ENCODE measurements around the gene NECTIN4. TPM values are rescaled to one million over a fixed set of nuclear protein-coding genes. Genes with fewer than 3 reads are reported as not detected.
"Not testable (repeated sequence)": the region's sequence is repeated elsewhere in the genome, so short reads cannot be mapped to it uniquely, and the experiment has no call there.

Gene NECTIN4
- total and polyA plus RNA-seq, 7 experiments from 2014 or later = not detected

- Histone ChIP-seq H3K27me3 (ENCODE audit: control insufficient read depth in 2 of 2, insufficient read depth in 2 of 2, low read length in 2 of 2) (no peaks in the 10 kb centered on the region), H3K27ac (ENCODE audit: low read depth, low read length) (no peak overlapping the region), H3K9me3 (ENCODE audit: control insufficient read depth in 2 of 3, low read length in 3 of 3) (no peaks in the 10 kb centered on the region), H3K4me3 (ENCODE audit: low read length) (no peak overlapping the region), H3K36me3 (ENCODE audit: control insufficient read depth in 2 of 3, insufficient read depth in 3 of 3, low read length in 3 of 3) (peaks cover 4 to 66% (median 16%) of the 10 kb centered on the region in 3 experiments), H3K4me1 (ENCODE audit: control insufficient read depth in 2 of 2, insufficient read depth in 2 of 2, low read length in 2 of 2) (peaks cover 22 to 28% of the 10 kb centered on the region in 2 donors)
- Mint-ChIP-seq H3K27ac (peak overlapping the region in 2 of 9 donors; percentile 19 to 21), H3K36me3 (peaks cover 15 to 36% (median 25%) of the 10 kb centered on the region in 5 donors), H3K9me3 (no peaks in the 10 kb centered on the region), H3K27me3 (no peaks in the 10 kb centered on the region), H3K4me3 (no peak overlapping the region), H3K4me1 (peaks cover 25 to 56% (median 50%) of the 10 kb centered on the region in 7 donors)
- intact Hi-C loops (cut with micrococcal nuclease) = no loop called here
- no peak for ATAC-seq
- POLR2A ChIA-PET = interaction anchor here (0.6 to 1.9 kb wide), 3 partner anchors 11 to 186 kb away, joined by 3 to 6 read pairs (median 5); partner anchors contain the start of gene DEDD
- DNase-seq = no peak
- CTCF ChIA-PET = interaction anchor here (0.6 to 1.2 kb wide), 2 partner anchors 11 to 16 kb away, joined by 3 to 4 read pairs; partner anchors contain the start of gene DEDD
Measured at GRCh38 chr1:161121834-161122233, 32.5 kb upstream of the NECTIN4 start.

GRCh38 chr1:161121042-161121650, 31.8 kb upstream of the NECTIN4 start:
- Mint-ChIP-seq H3K9me3 (no peaks in the 10 kb centered on the region), H3K36me3 (peaks cover 10 to 31% (median 20%) of the 10 kb centered on the region in 5 donors), H3K27ac (peak overlapping the region in 3 of 9 donors; percentile 64 to 84 (median 74)), H3K4me3 (no peak overlapping the region), H3K27me3 (no peaks in the 10 kb centered on the region), H3K4me1 (peaks cover 27 to 58% (median 51%) of the 10 kb centered on the region in 7 donors)
- Histone ChIP-seq H3K4me1 (ENCODE audit: control insufficient read depth in 2 of 2, insufficient read depth in 2 of 2, low read length in 2 of 2) (peaks cover 27 to 35% of the 10 kb centered on the region in 2 donors), H3K27ac (ENCODE audit: low read depth, low read length) (no peak overlapping the region), H3K4me3 (ENCODE audit: low read length) (no peak overlapping the region), H3K36me3 (ENCODE audit: control insufficient read depth in 2 of 3, insufficient read depth in 3 of 3, low read length in 3 of 3) (peaks cover 4 to 61% (median 16%) of the 10 kb centered on the region in 3 experiments), H3K9me3 (ENCODE audit: control insufficient read depth in 2 of 3, low read length in 3 of 3) (no peaks in the 10 kb centered on the region), H3K27me3 (ENCODE audit: control insufficient read depth in 2 of 2, insufficient read depth in 2 of 2, low read length in 2 of 2) (no peaks in the 10 kb centered on the region)
- DNase-seq (no peak), ATAC-seq (no peak)
- ChIA-PET POLR2A (interaction anchor here (0.8 to 1.9 kb wide), 2 partner anchors 11 to 23 kb away, joined by 3 to 6 read pairs; partner anchors contain the start of gene DEDD), CTCF (interaction anchor here (0.6 to 1.2 kb wide), 2 partner anchors 12 to 418 kb away, joined by 4 to 5 read pairs; partner anchors contain the start of gene DEDD)
- intact Hi-C loops (cut with micrococcal nuclease) = no loop called here

- Histone ChIP-seq H3K36me3 (ENCODE audit: control insufficient read depth in 2 of 3, insufficient read depth in 3 of 3, low read length in 3 of 3) (peaks cover 4 to 48% (median 16%) of the 10 kb centered on the region in 3 experiments), H3K9me3 (ENCODE audit: control insufficient read depth in 2 of 3, low read length in 3 of 3) (no peaks in the 10 kb centered on the region), H3K4me1 (ENCODE audit: control insufficient read depth in 2 of 2, insufficient read depth in 2 of 2, low read length in 2 of 2) (peaks cover 31 to 35% of the 10 kb centered on the region in 2 donors), H3K4me3 (ENCODE audit: low read length) (no peak overlapping the region), H3K27ac (ENCODE audit: low read depth, low read length) (peak overlapping the region; percentile 92), H3K27me3 (ENCODE audit: control insufficient read depth in 2 of 2, insufficient read depth in 2 of 2, low read length in 2 of 2) (no peaks in the 10 kb centered on the region)
- ATAC-seq (peak; percentile 75), DNase-seq (peak in 8 of 9 donors; percentile 54 to 83 (median 64))
- Mint-ChIP-seq H3K27me3 (no peaks in the 10 kb centered on the region), H3K27ac (peak overlapping the region; percentile 57 to 99 (median 93)), H3K36me3 (peaks cover 10 to 31% (median 13%) of the 10 kb centered on the region in 5 donors), H3K4me1 (peaks cover 34 to 69% (median 64%) of the 10 kb centered on the region in 7 donors), H3K9me3 (no peaks in the 10 kb centered on the region), H3K4me3 (peak overlapping the region; percentile 92 to 99 (median 95))
- intact Hi-C loops (cut with micrococcal nuclease) = loop anchor here (1.0 to 5.0 kb wide), 6 partner anchors 20 to 776 kb away; partner anchors contain the start of genes COPA (in 1 of the 2), KLHDC9 (in 1 of the 2), LY9 (in 1 of the 2) and NCSTN (in 1 of the 2)
- ChIA-PET CTCF (interaction anchor here (0.9 kb wide), 2 partner anchors 15 to 106 kb away, joined by 3 read pairs; partner anchors contain the start of gene TOMM40L), POLR2A (interaction anchor here (0.7 to 3.3 kb wide), 5 partner anchors 9 to 50 kb away, joined by 3 to 24 read pairs (median 15); partner anchors contain the start of genes ARHGAP30, PPOX and UFC1)
Measured at GRCh38 chr1:161119092-161119903, 29.9 kb upstream of the NECTIN4 start.

- POLR2A ChIA-PET = interaction anchor here (0.5 to 3.3 kb wide), 19 partner anchors 10 to 329 kb away, joined by 3 to 24 read pairs (median 6); partner anchors contain the start of genes ARHGAP30, DEDD, F11R and KLHDC9
- intact Hi-C loops (cut with micrococcal nuclease) = loop anchor here (1.0 to 5.0 kb wide), 10 partner anchors 14 to 775 kb away; partner anchors contain the start of genes DEDD (in 2 of the 2), COPA (in 1 of the 2), KLHDC9 (in 1 of the 2) and LY9 (in 1 of the 2)
Measured at GRCh38 chr1:161117759-161118581, 28.6 kb upstream of the NECTIN4 start, which contains the start of the genes NIT1 and PFDN2. Gene NIT1, plus strand, starts transcription at chr1:161118105. Its CDS starts 72 bp downstream, at chr1:161118177. Gene PFDN2, minus strand, starts transcription at chr1:161118037. Its CDS starts 11 bp downstream, at chr1:161118026.

GRCh38 chr1:161115961-161116360, 26.6 kb upstream of the NECTIN4 start:
- peaks cover 0 to 23% (median 8%) of the 10 kb centered on the region in 3 experiments for H3K36me3 ChIP-seq (ENCODE audit: control insufficient read depth in 2 of 3, insufficient read depth in 3 of 3, low read length in 3 of 3)
- intact Hi-C loops (cut with micrococcal nuclease) = loop anchor here in 1 of 2 donors (5.0 kb wide), 1 partner anchor 319 kb away; the partner anchor contains the start of gene LY9
- ATAC-seq; H3K4me3 ChIP-seq (ENCODE audit: low read length); H3K9me3 Mint-ChIP-seq; H3K27me3 ChIP-seq (ENCODE audit: control insufficient read depth in 2 of 2, insufficient read depth in 2 of 2, low read length in 2 of 2); H3K9me3 ChIP-seq (ENCODE audit: control insufficient read depth in 2 of 3, low read length in 3 of 3); H3K27me3 Mint-ChIP-seq; CTCF ChIA-PET; H3K27ac ChIP-seq (ENCODE audit: low read depth, low read length); DNase-seq: not testable (repeated sequence)
- peaks cover 0 to 13% (median 0%) of the 10 kb centered on the region in 5 donors for H3K36me3 Mint-ChIP-seq
- POLR2A ChIA-PET = interaction anchor here (0.6 to 3.3 kb wide), 5 partner anchors 10 to 338 kb away, joined by 3 to 15 read pairs (median 3); partner anchors contain the start of genes TSTD1 and UFC1
- H3K4me1 Mint-ChIP-seq = peaks cover 53 to 93% (median 78%) of the 10 kb centered on the region in 7 donors
- peaks cover 35 to 39% of the 10 kb centered on the region in 2 donors for H3K4me1 ChIP-seq (ENCODE audit: control insufficient read depth in 2 of 2, insufficient read depth in 2 of 2, low read length in 2 of 2)
- H3K4me3 Mint-ChIP-seq = peak overlapping the region; percentile 69 to 99 (median 95)
- peak overlapping the region in 5 of 9 donors; percentile 10 to 76 (median 57) for H3K27ac Mint-ChIP-seq

More at GRCh38 chr1:161117759-161118581, 28.6 kb upstream of the NECTIN4 start, which contains the start of the genes NIT1 and PFDN2:
- Mint-ChIP-seq H3K9me3 (no peaks in the 10 kb centered on the region), H3K4me1 (peaks cover 44 to 82% (median 78%) of the 10 kb centered on the region in 7 donors), H3K36me3 (peaks cover 5 to 24% (median 10%) of the 10 kb centered on the region in 5 donors), H3K27me3 (no peaks in the 10 kb centered on the region), H3K27ac (peak within 1 kb of the TSS; percentile 57 to 99 (median 93)), H3K4me3 (peak within 1 kb of the TSS; percentile 92 to 99 (median 95))
- Histone ChIP-seq H3K36me3 (ENCODE audit: control insufficient read depth in 2 of 3, insufficient read depth in 3 of 3, low read length in 3 of 3) (peaks cover 4 to 37% (median 16%) of the 10 kb centered on the region in 3 experiments), H3K9me3 (ENCODE audit: control insufficient read depth in 2 of 3, low read length in 3 of 3) (no peaks in the 10 kb centered on the region), H3K27ac (ENCODE audit: low read depth, low read length) (peak within 1 kb of the TSS; percentile 92), H3K4me1 (ENCODE audit: control insufficient read depth in 2 of 2, insufficient read depth in 2 of 2, low read length in 2 of 2) (peaks cover 31 to 35% of the 10 kb centered on the region in 2 donors), H3K4me3 (ENCODE audit: low read length) (peak within 1 kb of the TSS; percentile 99), H3K27me3 (ENCODE audit: control insufficient read depth in 2 of 2, insufficient read depth in 2 of 2, low read length in 2 of 2) (no peaks in the 10 kb centered on the region)
- CTCF ChIA-PET = interaction anchor here (0.6 to 1.8 kb wide), 9 partner anchors 10 to 129 kb away, joined by 3 to 5 read pairs (median 3); partner anchors contain the start of genes DEDD and TOMM40L
- DNase-seq = peak; percentile 76 to 90 (median 85)
- peak; percentile 86 for ATAC-seq
